GM21825 (cell line): ENCODE data around the gene FRY.

Experiments used
- ATAC-seq: cut with Tn5 transposase; IDR thresholded peaks from one replicate; pipeline ENCODE4 v1.9.1; 2021; ENCODE audit warnings: mild to moderate bottlenecking, moderate library complexity; ENCODE audit not compliant: unreplicated experiment

Gene FRY

GRCh38 chr13:32016119-32016518, 15.5 kb upstream of the FRY start:
- ATAC-seq, result no peak

GRCh38 chr13:32016631-32017030, 14.9 kb upstream of the FRY start:
- ATAC-seq, result no peak

GRCh38 chr13:32017474-32017873, 14.1 kb upstream of the FRY start:
- ATAC-seq, result no peak

GRCh38 chr13:32019612-32020233, 11.9 kb upstream of the FRY start:
- ATAC-seq, result peak; percentile 58

DNA sequence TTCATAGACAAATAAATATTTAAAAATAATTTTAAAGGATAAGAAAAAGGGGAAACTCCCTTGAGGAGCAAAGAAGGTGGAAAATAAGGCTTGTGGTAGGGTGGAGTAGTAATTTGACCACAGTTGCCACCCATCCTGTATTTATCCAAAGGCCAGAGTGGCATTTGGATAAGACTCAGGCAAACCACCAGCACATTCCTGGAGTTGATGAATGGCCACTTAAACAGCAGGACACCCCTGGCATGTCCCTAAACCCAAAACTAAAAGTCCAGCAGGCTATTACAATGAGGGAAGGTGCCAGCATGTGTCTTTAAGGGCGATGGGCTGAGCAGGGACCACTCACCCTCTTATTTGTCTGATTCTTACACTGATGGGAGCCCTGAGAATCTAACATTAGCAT, 9.8 kb upstream of the FRY start:
- ATAC-seq, result no peak

GRCh38 chr13:32022311-32022710, 9.3 kb upstream of the FRY start:
- no peak for ATAC-seq

- ATAC-seq, result no peak
Observed at GRCh38 chr13:32023096-32023495, 8.5 kb upstream of the FRY start.

DNA sequence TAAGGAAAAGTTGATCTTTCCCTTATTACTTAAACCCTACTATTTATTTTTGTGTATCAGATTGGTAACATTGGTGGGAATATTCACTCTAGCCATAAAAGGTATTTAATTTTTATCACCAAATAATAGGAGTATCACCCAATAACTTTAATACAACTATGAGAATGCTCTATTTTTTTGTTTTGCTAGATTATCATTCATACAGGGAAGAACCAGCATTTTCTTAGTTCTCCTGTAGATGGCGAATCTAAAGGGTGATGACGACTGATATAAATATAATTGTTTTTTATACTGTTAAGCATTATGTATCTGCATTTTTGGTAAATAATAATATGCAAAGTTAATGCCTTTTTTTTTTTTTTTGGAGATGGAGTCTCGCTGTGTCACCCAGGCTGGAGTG, 7.9 kb upstream of the FRY start:
- no peak for ATAC-seq

DNA sequence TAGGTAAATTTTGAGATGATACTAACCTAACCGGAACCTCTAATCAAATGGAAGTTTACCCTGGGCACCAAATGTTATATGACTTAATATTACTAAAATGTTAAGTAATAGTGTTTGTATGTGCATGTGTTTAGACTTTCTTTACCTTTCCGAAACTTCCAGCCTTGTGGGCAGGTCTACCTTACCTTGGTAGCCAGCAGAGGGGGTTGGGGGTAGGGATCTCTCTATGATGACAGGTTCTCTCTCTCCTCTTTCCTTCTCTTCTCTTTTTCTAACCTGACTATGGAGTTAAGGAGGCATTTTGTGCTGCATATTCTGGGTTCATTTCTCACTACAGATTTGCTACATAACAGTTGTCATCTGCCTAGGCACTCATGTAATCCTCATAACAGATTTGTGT, 6.8 kb upstream of the FRY start:
- no peak for ATAC-seq

DNA sequence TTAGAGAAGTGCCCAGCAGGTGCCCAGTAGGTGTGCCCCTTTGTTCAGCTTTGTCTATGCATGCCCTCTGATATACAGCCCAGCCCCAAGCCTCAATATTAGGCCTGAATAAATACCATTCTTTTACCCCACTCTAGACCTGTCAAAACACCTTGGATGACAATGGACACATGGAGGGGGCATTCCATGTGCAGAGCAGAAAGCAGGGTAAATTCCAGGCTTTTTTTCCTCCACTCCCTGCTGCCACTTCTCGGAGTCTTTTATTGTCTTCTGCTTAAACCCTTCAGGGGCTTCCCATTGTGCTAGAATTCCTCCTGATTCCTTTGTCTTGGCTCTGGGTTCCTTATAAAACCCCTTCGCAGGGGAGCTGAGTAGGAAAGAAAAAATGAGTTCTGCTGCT, 5.8 kb upstream of the FRY start:
- no peak for ATAC-seq

- no peak for ATAC-seq
Observed at GRCh38 chr13:32026623-32027022, 5.0 kb upstream of the FRY start.

DNA sequence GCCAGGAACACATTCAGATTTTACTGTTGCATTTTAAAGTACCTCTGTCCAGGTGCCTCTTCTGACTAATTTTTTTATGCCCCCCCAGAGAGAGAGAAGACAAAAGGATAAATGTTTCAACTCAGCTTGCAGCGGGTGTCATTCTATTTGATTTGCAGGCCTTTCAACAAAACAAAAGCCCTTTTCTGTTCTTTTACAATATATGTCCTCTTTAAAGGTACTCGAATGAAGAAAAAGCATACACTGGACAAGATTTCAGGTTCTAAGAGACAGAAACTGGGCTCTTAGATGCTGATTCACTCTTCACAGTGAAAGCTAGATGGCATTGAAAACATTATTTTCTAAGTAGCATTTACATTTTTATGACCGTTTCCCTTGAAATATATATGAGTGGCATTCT, 2.9 kb upstream of the FRY start:
- ATAC-seq, result no peak

- ATAC-seq, result no peak
Observed at GRCh38 chr13:32029684-32030083, 1.9 kb upstream of the FRY start.

DNA sequence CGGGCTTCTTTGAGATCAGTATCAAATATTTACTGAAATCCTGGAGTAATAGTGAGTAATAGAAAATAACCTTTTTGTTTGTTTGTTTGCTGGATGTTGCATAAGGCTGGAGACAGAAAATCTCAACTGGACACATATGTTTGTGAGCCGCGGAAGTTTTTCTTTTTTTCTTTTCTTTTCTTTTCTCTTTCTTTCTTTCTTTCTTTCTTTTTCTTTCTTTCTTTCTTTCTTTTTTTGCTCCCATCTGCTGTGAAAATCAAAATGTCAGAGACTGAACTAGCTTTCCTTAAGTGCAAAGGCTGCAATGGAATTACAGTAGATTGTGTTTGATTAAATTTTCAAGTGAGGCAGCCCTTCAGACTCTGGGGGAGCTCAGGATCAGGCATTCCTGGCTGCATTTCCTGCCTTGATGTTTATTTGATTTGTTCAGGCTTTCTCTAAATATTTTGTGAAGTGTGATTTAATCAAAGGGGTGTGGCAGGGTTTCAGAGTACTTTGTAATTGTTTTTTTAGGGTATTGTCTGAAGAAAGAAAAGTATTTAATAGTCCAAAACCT, 319 bp downstream of the FRY start:
- no peak for ATAC-seq

DNA sequence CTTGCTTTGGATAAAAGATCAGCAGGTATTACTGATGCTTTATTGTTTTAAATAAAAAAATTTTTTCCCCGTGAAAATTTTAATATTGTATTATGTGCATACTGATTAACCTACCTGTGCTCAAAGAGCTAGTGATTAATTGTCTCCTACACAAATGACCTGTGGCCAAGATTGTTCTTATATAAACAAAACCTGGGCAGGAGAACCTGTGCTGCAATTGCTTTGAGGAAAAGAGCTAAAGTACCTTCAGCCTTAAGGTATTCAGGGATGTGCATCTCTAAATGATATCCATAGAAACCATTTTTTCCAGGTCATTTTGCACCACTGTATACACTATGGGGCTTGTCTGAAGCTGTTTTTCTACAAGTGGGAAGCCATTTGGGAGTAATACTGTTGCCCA, 1.2 kb downstream of the FRY start:
- no peak for ATAC-seq

DNA sequence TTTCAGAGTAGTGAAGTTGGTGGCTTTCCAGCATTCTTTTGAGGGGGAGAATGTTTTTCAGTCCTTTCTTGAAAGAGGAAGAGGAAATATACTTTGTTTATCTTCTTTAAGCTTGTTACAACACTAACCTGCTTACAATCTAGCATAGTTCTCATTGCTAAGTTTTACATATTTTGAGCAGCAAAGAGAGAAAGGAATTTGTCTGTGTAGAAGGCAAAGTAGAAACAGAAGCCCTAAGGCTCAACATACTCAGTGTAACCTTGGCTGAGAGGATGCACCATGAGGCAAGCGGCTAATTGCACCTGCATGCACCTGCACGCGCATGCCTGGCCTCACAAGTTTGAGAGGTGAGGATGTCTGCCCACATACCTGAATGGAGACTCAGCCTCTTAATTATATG, 2.2 kb downstream of the FRY start:
- ATAC-seq, result no peak

- ATAC-seq, result no peak
Observed at GRCh38 chr13:32035716-32036115, 4.1 kb downstream of the FRY start.

GRCh38 chr13:32036126-32036695, 4.6 kb downstream of the FRY start:
- ATAC-seq, result no peak

DNA sequence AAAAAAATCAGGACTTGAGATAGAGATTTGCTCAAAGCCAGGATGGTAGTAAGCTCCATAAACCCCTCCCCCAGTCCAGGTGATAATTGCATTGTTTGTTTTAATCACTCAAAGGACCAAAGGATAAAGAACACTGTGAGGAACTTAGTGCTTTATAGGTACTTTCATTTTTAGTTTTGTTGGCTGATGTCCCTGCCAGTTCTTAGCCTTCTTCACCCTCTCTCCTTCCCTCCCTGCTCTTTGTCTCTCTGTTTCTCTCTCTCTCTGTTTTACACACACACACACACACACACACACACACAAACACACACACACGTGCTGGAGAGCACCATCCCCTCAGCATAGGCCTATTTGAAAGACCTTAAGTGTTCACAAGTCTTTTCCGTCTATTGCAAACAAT, 5.2 kb downstream of the FRY start:
- no peak for ATAC-seq

DNA sequence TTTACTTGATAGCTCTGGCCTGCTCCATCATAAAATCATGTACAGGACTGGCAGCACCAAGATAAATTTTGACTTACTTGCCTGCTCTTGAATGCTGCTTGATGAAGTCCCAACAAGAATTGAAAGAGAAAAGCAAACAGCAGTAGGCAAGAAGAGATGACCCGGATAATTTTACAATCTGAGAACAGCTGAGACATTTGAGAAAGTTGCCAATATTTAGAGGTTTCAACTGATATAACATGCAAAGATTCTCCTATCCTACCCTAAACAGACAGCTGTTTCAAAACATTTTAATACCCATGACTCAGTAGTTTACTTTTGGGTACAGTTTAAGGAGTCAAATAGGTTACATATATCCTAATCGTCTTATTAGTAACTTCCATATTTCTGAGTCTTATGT, 5.9 kb downstream of the FRY start:
- no peak for ATAC-seq

GRCh38 chr13:32038343-32038742, 6.8 kb downstream of the FRY start:
- ATAC-seq, result no peak

DNA sequence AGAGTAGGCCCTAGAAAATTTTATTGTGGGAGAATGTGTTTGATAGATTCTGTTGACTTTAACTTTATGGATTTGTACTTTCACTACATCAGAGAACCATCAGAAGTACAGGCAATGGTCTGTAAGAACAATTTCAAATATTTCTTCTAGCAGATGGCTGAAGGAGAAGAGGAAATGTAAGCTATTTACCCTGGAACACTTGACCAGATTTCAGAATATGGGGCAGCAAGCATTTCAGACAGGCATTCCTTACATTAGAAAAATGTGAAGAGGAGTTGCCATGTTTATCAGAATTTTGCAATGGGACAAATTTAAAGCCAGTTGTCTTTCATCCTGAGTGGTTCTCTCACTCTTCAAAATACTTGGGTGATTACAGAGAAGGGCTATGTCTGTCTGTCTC, 7.5 kb downstream of the FRY start:
- ATAC-seq, result no peak

DNA sequence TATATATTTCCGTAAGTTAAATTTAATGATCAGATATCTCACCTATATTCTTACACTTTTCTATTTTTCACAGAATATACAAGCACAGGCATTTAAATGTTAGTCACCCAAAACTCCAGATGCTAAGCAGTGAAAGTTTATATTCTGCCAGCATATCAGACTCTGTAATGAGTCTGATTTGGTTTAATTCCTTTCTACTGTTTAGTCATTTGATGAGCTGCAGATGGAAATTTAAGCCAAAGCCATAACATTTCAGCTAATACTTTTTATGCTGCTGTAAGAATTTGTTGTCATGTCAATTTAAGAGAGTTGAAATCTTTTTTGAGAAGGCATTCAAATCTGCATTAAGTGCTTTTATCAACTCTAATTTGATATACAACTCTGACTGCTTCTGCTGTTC, 8.0 kb downstream of the FRY start:
- ATAC-seq, result no peak
